ENCODE results near the gene TCAP.

DNA sequence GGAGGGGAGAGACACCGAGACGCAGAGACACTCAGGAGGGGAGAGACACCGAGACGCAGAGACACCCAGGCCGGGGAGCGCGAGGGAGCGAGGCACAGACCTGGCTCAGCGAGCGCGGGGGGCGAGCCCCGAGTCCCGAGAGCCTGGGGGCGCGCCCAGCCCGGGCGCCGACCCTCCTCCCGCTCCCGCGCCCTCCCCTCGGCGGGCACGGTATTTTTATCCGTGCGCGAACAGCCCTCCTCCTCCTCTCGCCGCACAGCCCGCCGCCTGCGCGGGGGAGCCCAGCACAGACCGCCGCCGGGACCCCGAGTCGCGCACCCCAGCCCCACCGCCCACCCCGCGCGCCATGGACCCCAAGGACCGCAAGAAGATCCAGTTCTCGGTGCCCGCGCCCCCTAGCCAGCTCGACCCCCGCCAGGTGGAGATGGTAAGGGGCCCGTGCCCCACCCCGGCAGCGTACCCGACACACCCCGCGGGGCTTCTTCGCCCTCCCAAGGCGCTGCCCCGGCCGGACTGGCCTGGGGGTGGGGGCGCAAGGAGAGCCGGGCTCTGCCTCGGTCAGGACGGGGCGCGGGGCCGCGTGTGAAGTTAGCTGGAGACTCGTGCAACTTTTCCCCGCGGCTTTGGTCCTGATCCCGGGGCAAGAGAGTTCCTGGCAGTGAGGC is 38.0 kb upstream of the TCAP start:
- TF ChIP-seq JUND (IDR thresholded peaks at IDR 0.05): no peak
- TF ChIP-seq SMC3 (IDR thresholded peaks at IDR 0.05; ENCODE audit: low read depth, low read length): no peak
- TF ChIP-seq, protein P1, sequence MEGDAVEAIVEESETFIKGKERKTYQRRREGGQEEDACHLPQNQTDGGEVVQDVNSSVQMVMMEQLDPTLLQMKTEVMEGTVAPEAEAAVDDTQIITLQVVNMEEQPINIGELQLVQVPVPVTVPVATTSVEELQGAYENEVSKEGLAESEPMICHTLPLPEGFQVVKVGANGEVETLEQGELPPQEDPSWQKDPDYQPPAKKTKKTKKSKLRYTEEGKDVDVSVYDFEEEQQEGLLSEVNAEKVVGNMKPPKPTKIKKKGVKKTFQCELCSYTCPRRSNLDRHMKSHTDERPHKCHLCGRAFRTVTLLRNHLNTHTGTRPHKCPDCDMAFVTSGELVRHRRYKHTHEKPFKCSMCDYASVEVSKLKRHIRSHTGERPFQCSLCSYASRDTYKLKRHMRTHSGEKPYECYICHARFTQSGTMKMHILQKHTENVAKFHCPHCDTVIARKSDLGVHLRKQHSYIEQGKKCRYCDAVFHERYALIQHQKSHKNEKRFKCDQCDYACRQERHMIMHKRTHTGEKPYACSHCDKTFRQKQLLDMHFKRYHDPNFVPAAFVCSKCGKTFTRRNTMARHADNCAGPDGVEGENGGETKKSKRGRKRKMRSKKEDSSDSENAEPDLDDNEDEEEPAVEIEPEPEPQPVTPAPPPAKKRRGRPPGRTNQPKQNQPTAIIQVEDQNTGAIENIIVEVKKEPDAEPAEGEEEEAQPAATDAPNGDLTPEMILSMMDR (IDR thresholded peaks at IDR 0.05): no peak

All from SK-N-SH (cell line).